GM19467 (cell line): ENCODE measurements around the gene ATF7IP2.
A peak's percentile ranks its signal among the peaks of the same experiment; 100 is the strongest.
"Not testable (repeated sequence)": the region's sequence is repeated elsewhere in the genome, so short reads cannot be mapped to it uniquely, and the experiment has no call there.

Source experiments
- ATAC-seq: cut with Tn5 transposase; IDR thresholded peaks from one replicate; pipeline ENCODE4 v1.9.1; 2021; ENCODE audit warnings: mild to moderate bottlenecking, moderate library complexity; ENCODE audit not compliant: unreplicated experiment

ATF7IP2 gene, protein sequence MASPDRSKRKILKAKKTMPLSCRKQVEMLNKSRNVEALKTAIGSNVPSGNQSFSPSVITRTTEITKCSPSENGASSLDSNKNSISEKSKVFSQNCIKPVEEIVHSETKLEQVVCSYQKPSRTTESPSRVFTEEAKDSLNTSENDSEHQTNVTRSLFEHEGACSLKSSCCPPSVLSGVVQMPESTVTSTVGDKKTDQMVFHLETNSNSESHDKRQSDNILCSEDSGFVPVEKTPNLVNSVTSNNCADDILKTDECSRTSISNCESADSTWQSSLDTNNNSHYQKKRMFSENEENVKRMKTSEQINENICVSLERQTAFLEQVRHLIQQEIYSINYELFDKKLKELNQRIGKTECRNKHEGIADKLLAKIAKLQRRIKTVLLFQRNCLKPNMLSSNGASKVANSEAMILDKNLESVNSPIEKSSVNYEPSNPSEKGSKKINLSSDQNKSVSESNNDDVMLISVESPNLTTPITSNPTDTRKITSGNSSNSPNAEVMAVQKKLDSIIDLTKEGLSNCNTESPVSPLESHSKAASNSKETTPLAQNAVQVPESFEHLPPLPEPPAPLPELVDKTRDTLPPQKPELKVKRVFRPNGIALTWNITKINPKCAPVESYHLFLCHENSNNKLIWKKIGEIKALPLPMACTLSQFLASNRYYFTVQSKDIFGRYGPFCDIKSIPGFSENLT

DNA sequence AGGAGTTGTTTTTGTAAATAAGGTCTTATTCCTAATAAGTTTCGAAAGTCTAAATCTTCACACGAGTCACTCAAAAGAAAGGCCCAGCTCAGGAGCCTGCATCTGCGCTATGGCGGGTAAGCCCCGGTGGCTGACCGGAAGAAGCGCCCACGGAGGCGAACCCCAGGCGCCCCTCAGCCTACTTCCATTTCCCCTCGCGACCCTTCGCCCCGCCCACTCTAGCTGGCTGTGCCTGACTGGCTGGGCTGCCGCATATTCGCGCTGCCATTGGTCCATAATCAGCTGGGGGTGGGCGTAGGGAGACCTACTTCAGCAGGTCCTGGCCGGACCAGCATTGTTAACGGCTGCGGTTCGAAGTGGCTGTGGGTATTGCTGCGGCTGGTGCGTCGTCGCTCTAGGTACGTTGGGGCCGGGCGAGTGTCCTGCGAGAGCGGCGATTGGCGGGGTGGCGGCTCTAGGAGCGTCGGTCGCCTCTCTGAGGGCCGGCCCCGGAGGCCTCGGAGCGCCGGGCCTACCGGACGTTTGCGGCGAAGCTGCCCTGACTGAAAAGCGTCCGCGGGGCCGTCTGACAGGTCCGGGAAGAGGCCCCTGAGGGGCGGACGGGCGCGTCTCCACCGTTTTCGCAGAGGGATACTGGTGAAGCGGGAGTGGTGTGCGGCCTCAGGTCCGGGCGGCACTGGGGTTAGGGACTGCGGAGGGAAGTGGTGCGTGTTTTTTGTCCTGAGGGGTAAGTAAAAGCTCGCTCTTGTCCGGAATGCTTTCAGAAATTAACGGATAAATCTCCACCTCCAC, at the start of gene ATF7IP2:
Gene ATF7IP2, plus strand, starts transcription at position 337 of the 792 bp plus-strand sequence. CDS start 44,560 bp downstream, outside the sequence.
- ATAC-seq: peak; percentile 87

DNA sequence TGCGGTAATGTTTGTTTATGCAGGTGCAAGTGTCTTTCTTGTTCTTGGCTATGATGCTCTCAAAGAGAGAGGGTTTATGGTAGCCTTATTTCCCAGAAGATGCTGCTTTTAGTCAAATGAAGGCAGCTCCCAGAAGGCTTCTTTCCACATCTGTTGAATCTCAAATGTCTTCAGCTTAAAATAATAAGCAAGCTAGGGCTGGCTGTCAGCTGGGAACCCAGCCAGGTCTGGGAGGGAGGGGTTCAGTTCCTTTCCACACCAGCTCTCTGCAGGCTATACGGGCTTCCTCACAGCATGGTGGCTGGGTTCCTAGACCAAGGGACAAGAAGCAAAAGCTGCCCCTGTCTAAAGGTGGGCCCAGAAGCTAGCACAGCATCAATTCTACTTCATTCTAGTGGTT, 47.4 kb upstream of the ATF7IP2 start:
- ATAC-seq: no peak

DNA sequence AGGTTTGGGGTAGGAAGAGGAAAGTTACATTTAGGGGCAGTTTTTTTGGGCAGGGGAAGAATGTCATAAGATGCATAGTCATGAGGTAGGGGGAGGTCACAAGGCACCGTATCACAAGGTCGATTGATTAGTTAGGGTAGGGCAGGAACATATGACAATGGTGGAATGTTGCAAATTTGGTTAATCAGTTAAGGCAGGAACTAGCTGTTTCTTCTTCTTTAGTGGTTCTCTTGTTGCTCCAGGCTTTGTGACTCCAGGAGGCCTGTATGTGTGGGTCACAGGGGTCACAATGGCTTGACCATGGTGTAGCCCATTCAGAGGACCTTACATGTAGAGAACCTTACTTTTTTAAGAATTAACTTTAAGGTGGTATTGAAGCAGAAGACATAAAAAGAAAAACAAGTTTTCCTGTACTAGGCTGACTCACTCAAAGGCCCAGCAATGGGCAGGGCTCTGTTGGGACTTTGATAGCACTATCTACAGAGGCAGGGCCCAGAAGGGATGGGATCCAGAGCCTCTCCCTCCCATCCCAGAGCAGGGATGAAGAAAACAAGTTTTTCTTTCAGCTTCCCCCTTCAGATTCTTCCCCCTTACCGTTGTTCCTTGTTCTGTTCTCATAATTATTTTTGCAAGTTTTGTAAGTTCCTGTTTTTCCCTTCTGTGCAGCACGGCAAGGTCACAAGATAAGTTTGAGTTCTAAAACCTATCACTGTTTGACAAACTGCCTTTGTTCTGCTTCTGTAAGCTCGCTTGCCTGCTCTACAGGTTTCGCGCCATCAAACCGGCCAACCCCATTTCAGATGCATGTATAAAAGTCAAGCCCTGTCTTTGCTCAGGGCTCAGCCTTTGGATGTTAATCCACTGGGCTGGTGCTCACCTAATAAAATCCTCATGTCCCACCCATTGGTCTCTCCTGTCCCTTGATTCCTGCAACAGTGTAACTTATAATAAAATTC, 45.8 kb upstream of the ATF7IP2 start:
- no peak for ATAC-seq

DNA sequence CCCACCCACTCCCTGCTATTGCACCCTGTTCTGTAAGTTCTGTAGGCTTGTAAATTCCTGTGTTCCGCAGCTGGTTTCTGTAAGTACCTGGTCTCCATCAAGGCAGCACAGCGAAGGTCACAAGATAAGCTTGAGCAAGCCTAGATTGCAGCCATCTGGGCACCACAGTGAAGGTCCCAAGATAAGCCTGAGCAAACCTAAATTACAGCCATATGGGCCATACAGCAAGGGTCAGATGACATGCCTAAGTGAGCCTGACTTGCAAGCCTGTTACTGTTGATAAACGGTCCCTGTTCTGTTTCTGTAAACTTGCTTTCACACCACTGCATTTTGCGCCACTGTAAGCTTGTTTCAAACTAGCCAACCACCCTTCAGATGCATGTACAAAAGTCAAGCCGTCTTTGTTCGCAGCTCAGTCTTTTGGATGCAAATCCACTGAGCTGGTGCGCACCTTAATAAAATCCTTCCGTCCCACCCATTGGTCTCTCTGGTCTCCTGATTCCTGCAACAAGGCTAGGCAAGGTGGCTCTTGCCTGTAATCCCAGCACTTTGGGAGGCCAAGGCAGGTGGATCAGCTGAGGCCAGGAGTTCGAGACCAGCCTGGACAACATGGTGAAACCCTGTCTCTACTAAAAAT, 42.6 kb upstream of the ATF7IP2 start:
- no peak for ATAC-seq

DNA sequence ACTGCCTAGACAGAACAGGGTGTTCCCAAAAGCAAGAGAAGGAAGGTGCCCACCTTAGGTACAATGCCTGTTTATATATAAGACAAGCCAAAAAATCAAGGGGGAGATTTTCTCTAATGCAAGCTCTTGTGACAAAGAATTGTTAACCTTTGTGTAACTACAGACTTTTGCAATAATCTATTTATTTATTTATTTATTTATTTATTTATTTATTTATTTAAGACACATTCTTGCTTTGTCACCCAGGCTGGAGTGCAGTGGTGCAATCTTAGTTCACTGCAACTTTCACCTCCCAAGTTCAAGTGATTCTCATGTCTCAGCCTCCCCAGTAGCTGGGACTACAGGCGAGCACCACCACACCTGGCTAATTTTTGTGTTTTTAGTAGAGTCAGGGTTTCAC, 41.2 kb upstream of the ATF7IP2 start:
- ATAC-seq: not testable (repeated sequence)

DNA sequence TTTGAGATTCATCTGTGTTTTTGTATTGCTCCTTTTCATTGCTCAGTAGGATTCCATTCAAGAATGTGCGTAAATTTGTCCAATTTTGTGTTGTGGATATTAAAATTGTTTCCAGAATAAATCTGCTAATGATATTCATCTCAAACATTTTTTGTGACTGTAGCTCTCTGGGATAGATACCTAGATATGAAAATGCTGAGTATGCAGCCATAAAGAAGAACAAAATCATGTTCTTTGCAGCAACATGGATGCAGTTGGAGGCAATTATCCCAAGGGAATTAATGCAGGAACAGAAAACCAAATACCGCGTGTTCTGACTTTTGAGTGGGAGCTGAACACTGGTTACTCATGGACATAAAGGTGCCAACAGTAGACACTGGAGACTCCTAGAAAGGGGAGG, 40.2 kb upstream of the ATF7IP2 start:
- ATAC-seq: no peak

DNA sequence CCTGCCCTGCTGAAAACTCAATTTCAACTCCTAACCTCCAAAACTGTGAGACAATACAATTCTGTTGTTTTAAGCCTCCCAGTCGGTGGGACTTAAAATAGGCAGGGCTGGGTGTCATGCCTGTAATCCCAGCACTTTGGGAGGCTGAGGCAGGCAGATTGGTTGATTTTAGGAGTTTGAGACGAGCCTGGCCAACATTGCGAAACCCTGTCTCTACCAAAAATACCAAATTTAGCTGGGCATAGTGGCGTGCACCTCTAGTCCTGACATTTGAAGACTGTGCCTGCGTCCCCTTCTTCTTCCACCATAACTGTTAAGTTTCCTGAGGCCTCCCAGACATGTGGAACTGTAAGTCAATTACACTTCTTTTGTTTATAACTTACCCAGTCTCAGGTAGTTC, 36.0 kb upstream of the ATF7IP2 start:
- ATAC-seq: no peak

DNA sequence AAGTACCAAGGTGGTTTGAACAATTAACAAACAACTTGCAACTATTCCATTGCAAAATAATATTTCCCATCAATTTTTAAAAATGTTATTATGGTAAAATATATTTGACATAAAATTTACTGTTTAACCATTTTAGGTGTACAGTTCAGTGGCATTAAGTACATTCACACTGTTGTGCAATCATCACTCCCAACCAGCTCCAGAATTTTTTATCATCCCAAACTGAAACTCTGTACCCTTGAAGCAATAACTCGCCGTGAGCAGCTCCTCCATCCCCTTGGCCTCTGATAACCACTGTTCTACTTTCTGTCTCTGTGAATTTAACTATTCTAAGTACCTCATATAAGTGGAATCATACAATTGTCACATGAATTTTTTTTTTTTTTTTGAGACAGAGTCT, 33.6 kb upstream of the ATF7IP2 start:
- no peak for ATAC-seq

DNA sequence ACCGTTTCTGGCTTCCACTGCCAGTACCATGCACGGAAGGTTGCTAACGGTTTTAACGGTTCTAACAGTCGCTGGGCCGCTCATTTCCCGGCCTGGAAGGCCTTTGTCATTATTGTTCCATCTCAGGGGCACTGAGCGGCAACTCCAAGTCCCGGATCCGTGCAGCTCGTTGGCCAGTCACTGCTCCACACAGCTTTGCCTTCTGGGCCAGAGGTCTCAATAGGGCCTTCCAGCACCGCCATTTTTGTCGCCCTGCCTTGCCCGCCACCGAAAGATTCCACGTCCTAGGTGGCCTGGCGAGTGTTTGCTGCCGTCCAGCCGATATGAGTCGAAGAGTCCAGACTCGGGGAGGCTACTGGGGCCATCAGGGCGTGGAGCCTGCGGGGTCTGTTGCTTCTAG, 30.3 kb upstream of the ATF7IP2 start:
- no peak for ATAC-seq

DNA sequence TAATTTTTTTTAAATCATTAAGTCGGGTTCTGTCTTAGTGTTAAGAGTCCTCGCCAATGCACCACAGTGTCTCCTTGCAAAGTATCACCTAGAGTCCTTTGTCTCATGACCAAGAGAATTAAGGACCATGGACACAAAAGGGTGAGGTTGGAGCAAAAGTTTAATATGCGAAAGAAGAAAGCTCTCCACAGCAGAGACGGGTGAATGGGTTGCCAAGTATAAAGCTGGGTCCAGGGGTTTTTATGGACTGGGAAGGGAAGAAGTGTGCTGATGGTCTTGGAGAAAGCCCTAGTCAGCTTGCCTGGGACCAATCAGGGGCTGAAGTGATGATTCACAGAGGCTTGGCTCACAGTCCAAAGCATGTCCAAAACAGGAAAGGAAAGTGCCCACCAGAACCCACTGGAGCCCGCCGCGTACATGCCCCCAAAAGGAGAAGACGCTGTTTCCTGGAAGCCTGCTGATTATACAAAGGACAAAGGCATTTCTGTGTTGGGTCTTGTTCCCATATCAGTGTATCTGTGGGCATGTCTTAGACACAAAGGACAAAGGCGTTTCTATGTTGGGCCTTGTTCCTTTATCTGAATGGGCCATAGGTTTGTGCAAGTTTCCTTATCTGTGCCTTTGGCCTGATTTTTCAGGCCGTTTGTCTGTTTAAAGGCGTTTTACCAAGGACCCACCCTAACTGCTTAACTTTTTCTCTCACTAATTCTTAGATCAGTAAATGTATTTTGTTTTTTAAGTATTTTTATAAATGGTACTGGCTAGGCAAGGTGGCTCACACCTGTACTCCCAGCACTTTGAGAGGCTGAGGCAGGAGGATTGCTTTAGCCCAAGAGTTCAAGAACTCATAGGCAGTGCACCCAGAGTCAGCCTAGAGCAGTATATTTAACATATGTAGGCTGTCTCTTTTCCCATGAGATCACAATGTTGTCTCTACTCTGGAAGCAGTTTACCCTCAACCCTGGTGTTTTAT, 28.7 kb upstream of the ATF7IP2 start:
- no peak for ATAC-seq

DNA sequence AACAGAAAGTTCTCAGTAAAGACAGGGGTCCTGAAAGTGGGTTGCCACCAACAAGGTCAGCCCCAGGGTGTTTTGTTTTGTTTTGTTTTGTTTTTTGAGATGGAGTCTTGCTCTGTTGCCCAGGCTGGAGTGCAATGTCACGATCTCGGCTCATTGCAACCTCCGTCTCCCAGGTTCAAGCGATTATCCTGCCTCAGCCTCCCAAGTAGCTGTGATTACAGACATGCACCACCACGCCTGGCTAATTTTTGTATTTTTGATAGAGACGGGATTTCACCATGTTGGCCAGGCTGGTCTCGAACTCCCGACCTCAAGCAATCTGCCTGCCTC, 24.1 kb upstream of the ATF7IP2 start:
- ATAC-seq: not testable (repeated sequence)

DNA sequence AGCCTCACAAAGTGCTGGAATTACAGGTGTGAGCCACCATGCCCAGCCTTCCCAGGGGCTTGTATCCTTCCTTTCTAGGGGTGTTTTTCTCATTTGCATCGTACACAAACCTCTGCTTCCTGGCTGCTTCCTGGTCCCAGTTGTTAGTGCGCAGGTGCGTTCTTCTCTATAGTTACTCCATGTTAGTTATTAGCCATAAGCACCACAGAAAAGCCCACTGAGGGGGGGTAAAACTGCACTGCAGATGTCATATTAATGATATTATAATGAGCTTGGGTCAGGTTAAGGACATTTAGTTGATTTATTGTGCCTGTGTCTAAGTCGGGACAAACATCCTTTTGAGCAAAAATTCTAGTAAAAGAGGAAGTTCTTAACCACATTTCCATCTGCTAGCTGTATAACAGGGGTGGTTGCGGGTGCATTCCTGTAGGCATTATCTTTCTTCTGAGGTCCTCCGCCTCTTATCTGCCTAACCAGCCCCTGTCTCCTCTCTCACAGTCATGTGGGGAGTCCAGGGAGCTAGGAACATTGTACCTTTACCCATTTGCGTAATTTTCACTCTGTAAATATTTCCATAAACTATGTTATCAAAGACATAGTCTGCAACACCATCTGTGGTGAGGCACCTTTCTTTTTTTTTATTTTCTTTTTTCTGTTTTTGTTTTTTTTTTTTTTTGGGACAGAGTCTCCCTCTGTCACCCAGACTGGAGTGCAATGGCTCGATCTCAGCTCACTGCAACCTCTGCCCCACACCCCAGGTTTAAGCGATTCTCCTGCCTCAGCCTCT, 23.6 kb upstream of the ATF7IP2 start:
- peak; percentile 65 for ATAC-seq

DNA sequence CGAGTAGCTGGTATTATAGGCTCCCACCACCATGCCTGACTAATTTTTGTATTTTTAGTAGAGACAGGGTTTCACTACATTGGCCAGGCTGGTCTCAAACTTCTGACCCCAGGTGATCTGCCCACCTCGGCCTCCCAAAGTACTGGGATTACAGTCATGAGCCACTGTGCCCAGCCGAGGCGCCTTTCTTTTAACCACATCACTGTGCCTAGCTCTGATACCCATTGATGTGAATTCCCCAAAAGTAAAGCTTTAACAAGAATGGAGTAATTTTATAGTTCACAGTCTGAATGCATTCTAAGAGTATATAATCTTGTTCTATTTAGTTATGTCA, 23.0 kb upstream of the ATF7IP2 start:
- ATAC-seq: not testable (repeated sequence)

DNA sequence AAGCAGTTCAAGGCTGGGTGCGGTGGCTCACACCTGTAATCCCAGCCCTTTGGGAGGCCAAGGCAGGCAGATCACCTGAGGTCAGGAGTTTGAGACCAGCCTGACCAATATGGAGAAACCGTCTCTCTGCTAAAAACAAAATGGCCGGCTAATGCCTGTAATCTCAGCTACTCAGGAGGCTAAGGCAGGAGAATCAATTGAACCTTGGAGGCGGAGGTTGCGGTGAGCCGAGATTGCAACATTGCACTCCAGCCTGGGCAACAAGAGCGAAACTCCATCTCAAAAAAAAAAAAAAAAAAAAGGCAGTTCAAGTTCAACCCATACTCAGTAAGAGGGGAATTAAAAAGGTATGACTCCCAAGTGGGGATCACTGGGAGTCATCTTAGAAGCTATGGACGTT, 19.2 kb upstream of the ATF7IP2 start:
- not testable (repeated sequence) for ATAC-seq

DNA sequence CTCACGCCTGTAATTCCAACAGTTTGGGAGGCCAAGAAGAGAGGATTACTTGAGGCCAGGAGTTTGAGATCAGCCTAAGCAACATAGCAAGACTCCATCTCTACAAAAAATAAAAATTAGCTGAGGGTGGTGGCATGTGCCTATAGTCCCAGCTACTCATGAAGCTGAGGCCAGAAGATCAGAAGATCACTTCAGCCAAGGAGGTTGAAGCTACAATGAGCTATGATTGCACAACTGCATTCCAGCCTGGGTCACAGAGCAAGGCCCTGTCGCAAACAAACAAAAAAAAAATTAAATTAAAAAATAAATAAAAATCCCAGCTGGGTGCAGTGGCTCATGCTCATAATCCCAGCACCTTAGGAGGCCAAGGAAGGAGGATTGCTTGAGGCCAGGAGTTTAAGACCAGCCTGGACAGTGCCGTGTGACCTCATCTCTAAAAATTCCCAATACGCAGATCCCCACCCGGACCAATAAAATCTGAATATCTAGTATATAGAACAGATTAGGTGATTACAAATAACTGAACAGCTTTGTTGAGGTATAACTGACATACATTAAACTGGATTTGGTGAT, 18.2 kb upstream of the ATF7IP2 start:
- ATAC-seq: no peak

DNA sequence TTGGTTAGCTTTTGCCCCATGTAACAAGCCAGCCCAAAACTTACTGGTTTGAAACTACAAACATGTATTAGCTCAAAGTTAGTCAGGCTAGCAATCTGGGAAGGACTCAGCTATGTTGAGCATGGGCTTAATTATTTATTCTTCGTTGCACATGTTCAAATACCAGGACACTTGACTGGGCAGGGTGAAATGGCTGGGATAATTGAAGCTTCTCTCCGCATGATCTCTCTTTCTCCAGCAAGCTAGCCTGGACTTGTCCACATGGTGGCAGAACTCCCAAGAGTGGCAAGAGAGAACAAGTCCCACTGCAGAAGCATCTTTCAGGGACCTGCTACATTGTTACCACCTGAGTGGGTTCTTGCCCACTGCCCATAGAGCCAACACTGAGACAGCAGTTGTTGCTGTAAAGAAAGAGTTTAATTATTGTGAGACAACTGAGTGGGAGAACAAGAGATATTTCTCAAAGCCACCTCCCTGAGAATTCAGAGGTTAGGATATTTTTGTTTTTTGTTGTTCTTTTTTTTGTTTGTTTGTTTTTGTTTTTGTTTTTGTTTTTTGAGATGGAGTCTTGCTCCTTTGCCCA, 16.8 kb upstream of the ATF7IP2 start:
- no peak for ATAC-seq

DNA sequence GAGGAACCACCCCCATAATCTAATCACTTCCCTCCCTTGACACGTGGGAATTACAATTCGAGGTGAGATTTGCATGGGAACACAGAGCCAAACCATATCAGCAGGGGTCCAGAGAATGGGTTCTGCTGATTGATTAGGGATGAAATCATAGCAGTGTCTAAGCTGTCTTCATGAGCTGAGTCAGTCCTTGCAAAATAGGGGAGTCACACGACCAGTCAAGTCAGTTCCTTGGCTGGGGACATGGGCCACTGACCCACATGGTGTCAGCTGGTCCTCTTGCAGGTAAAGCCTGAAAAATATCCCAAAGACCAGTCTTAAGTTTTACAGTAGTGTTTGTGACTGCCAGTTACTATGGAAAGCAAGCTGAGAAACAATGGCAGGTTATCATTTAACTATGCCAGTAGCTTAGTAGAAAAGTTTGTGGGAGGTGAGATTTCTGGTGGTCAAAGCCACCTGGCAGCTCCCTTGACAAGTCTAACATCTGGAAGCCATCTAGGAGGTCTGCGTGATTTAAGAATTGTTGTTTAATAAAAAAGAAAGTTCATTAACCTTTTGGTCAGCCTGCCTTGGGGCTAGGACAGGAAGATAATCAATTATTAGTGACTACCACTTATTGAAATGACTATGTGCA, 15.7 kb upstream of the ATF7IP2 start:
- peak; percentile 46 for ATAC-seq
